ENCODE results near the gene ASB4.
"Not testable (repeated sequence)": the region's sequence is repeated elsewhere in the genome, so short reads cannot be mapped to it uniquely, and the experiment has no call there.

Gene ASB4

GRCh38 chr7:95485391-95486123, at the start of gene ASB4:
Gene ASB4 (plus strand): TSS chr7:95485943. CDS start chr7:95485972, 29 bp downstream.
- no peak for DNase-seq

- no peak for DNase-seq
These were observed 49.3 kb upstream of the ASB4 start for GRCh38 chr7:95436407-95436806.

- no peak for DNase-seq
These were observed 45.2 kb upstream of the ASB4 start for GRCh38 chr7:95440394-95441038.

GRCh38 chr7:95441042-95441823, 44.5 kb upstream of the ASB4 start:
- no peak for DNase-seq

- no peak for DNase-seq
These were observed 40.9 kb upstream of the ASB4 start for GRCh38 chr7:95444796-95445195.

- DNase-seq: no peak
These were observed 39.1 kb upstream of the ASB4 start for GRCh38 chr7:95446618-95447017.

- DNase-seq: no peak
These were observed 31.2 kb upstream of the ASB4 start for GRCh38 chr7:95454438-95455045.

- DNase-seq: no peak
These were observed 27.8 kb upstream of the ASB4 start for GRCh38 chr7:95457947-95458346.

- DNase-seq: not testable (repeated sequence)
These were observed 25.1 kb upstream of the ASB4 start for GRCh38 chr7:95460653-95461052.

GRCh38 chr7:95467912-95468607, 17.7 kb upstream of the ASB4 start:
- no peak for DNase-seq

GRCh38 chr7:95469187-95469586, 16.6 kb upstream of the ASB4 start:
- DNase-seq: no peak

GRCh38 chr7:95469848-95470247, 15.9 kb upstream of the ASB4 start:
- peak; percentile 84 for DNase-seq

GRCh38 chr7:95470452-95470851, 15.3 kb upstream of the ASB4 start:
- DNase-seq: peak; percentile 78

- no peak for DNase-seq
These were observed 14.7 kb upstream of the ASB4 start for GRCh38 chr7:95471071-95471470.

- peak; percentile 33 for DNase-seq
These were observed 13.1 kb upstream of the ASB4 start for GRCh38 chr7:95472581-95473161.

- DNase-seq: peak; percentile 66
These were observed 12.3 kb upstream of the ASB4 start for GRCh38 chr7:95473276-95473985.

GRCh38 chr7:95476072-95476847, 9.5 kb upstream of the ASB4 start:
- DNase-seq: no peak

GRCh38 chr7:95476904-95477594, 8.7 kb upstream of the ASB4 start:
- DNase-seq: peak; percentile 67

GRCh38 chr7:95478272-95479037, 7.3 kb upstream of the ASB4 start:
- peak; percentile 9 for DNase-seq
